ENCODE results near the gene KLF4.

DNA sequence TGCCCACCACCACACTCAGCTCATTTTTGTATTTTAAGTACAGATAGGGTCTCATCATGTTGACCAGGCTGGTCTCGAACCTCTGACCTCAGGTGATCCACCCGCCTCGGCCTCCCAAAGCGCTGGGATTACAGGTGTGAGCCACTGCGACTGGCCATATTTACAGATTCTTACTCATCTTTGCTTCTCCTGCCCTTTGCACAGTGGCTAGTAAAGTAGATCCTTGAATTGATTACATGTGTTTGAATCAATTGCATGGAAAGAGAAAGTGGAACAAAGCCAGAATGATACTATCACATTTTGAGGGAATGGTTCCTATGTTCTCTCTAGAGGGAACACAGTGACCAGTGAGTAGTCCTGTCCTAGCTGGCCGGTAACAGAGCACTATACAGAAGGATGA lies 15.4 kb downstream of the KLF4 start:
- TF ChIP-seq POLR2A (IDR thresholded peaks at IDR 0.05; ENCODE audit: low read depth, low read length) (no peak), POLR2AphosphoS5 (IDR thresholded peaks at IDR 0.05; ENCODE audit: low read depth, low read length) (no peak)

Measured in GM12891 (cell line).